ENCODE results near the gene CEP192.

Gene CEP192

DNA sequence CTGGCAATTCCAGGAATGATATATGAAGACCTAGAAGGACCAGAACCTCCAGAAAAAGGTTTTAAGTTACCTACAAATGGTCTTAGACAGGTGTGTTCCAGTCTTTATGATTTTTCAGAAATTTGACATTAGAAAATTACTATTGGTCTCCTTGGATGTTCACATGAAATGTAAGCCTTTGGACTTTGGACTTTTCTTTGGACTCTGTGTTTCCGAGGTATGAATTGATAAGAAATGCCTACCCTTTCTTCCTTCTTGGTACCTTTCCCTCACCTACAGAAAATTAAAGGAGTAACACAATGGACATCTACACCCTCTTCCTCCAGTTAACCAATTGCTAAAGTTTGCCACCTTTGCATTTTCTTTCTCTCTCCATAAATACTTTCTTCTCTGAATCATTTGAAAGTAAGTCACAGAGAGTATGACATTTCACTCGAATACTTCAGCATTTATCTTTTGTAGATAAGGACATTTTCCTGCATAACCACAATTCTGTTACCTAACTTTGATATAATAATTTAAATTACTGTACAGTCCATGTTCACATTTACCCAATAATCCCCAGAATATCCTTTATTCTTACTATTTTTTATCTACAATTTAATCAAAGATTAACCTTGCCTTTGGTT, 26.2 kb downstream of the CEP192 start:
- H3K4me3 ChIP-seq (ENCODE audit: low read depth, low read length), result no peak overlapping the region
- TF ChIP-seq, protein P1, sequence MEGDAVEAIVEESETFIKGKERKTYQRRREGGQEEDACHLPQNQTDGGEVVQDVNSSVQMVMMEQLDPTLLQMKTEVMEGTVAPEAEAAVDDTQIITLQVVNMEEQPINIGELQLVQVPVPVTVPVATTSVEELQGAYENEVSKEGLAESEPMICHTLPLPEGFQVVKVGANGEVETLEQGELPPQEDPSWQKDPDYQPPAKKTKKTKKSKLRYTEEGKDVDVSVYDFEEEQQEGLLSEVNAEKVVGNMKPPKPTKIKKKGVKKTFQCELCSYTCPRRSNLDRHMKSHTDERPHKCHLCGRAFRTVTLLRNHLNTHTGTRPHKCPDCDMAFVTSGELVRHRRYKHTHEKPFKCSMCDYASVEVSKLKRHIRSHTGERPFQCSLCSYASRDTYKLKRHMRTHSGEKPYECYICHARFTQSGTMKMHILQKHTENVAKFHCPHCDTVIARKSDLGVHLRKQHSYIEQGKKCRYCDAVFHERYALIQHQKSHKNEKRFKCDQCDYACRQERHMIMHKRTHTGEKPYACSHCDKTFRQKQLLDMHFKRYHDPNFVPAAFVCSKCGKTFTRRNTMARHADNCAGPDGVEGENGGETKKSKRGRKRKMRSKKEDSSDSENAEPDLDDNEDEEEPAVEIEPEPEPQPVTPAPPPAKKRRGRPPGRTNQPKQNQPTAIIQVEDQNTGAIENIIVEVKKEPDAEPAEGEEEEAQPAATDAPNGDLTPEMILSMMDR (IDR thresholded peaks at IDR 0.05; ENCODE audit: borderline replicate concordance, insufficient read depth, low read depth, low read length), result no peak

DNA sequence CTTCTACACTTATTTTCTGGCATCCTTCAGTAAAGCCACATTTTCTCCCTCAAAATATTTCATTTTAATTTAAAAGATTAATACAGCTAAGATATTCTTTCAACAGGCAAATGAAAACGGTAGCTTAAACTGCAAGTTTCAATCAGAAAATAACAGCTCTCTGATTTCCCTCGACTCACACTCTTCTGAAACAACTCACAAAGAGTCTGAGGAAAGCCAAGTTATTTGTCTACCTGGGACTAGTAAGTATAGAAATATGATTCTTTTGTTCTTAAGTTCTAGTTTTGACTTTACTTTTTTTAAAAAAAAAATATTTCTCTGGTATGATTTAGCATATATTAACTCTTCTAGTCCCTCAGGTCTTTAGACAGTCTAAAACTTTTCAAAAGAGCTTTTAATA, 27.2 kb downstream of the CEP192 start:
- TF ChIP-seq, protein P1 (IDR thresholded peaks at IDR 0.05; ENCODE audit: borderline replicate concordance, insufficient read depth, low read depth, low read length), result no peak
- H3K4me3 ChIP-seq (ENCODE audit: low read depth, low read length), result no peak overlapping the region

DNA sequence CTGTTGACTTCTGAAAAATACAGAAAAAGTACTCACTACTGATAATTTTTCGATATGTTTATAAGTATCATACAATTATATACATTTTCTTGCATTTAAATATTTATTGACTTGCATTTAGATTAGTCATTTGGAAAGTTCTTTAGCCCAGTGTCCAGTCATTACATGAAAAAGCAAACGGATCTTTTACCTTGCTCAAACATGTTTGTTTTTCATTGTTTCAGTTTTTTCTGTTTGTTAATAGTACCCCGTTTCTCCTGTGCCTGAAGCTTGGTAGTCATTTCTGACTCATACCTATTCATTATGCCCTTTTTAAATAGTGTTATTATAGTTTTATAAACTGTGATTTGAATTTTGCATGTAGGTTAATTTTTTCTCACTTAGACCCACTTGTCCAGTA, 28.1 kb downstream of the CEP192 start:
- TF ChIP-seq, protein P1 (IDR thresholded peaks at IDR 0.05; ENCODE audit: borderline replicate concordance, insufficient read depth, low read depth, low read length), result no peak
- no peak overlapping the region for H3K4me3 ChIP-seq (ENCODE audit: low read depth, low read length)

DNA sequence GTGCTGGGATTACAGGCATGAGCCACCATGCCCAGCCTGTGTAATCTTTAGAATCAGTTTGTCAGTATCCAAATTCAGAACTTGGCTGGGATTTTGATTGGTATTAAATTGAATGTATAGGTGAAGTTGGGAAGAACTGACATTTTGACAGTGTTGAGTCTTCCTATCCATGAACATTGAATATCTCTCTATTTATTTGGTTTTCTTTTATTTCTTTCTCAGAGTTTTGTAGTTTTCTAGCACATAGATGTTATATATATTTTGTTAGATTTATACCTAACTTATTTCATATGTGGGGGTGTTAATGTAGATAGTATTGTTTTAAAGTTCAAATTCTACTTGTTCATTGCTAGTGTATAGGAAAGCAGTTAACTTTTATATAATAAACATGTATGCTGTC, 31.5 kb downstream of the CEP192 start:
- no peak overlapping the region for H3K4me3 ChIP-seq (ENCODE audit: low read depth, low read length)
- TF ChIP-seq, protein P1 (IDR thresholded peaks at IDR 0.05; ENCODE audit: borderline replicate concordance, insufficient read depth, low read depth, low read length), result no peak

DNA sequence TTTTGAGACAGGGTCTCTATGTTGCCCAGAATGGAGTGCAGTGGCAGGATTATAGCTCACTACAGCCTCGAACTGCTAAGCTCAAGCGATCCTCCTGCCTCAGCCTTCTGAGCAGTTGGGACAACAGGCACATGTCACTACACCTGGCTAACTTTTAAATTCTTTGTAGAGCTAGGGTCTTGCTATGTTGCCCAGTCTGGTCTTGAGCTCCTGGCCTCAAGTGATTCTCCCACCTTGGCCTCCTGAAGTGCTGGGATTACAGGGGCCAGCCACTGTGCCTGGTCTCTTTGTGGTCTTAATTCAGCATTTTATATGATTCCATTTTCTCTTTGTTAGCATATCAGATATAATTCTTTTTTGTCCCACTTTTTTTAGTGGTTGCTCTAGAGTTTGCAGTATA, 34.1 kb downstream of the CEP192 start:
- H3K4me3 ChIP-seq (ENCODE audit: low read depth, low read length), result no peak overlapping the region
- TF ChIP-seq, protein P1 (IDR thresholded peaks at IDR 0.05; ENCODE audit: borderline replicate concordance, insufficient read depth, low read depth, low read length), result no peak

DNA sequence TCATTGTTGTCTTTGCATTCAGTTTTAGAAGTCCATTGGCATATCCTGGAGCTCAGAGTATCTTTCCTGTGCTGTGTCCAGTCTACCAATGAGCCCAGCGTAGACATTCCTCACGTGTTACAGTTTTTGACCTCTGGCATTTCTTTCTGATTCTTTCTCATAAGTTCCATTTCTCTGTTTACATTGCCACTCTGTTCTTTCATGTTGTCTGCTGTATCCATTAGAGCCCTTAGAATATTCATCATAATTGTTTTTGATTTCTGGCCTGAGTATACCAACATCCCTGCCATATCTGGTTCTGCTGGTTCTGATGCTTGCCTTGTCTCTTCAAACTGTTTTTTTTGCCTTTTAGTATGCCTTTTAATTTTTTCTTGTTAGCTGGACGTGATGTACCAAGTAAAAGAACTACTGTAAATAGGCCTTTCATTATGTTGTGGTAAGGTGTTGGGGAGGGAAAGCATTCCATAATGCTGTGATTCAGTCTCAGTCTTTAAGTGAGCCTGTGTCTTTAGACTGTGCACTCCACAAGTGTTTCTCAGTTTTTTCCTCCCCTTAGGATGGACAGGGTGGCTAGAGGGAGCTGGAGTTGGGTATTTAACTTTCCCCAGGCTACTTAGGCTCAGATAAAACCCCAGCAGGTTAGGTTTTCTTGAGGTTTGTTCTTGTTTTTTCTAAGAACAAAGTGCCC, 35.6 kb downstream of the CEP192 start:
- no peak overlapping the region for H3K4me3 ChIP-seq (ENCODE audit: low read depth, low read length)
- TF ChIP-seq, protein P1 (IDR thresholded peaks at IDR 0.05; ENCODE audit: borderline replicate concordance, insufficient read depth, low read depth, low read length), result no peak

DNA sequence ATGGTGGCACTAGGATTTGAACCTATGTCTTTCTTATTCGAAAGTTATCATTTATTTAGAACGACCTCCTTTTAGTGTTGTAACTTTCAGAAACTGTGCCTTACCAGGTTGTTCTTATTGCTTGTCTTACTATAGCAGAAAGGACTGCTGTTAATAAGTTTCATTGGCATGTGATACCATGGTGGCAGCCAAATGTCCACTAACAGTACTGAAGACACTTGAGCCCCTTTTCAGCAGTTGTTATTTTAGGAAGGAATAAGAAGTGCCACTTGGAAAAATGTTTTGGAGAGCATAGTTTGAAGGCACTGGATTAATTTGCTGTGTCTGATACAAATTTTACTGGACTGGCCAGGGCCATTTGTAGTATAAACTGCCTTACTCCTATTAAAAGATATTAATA, 37.7 kb downstream of the CEP192 start:
- no peak overlapping the region for H3K4me3 ChIP-seq (ENCODE audit: low read depth, low read length)
- TF ChIP-seq, protein P1 (IDR thresholded peaks at IDR 0.05; ENCODE audit: borderline replicate concordance, insufficient read depth, low read depth, low read length), result no peak
